Ascending aorta (tissue), 2 donors: ENCODE data around the gene SEPTIN7. TPM values are rescaled to one million over a fixed set of nuclear protein-coding genes. Genes with fewer than 3 reads are reported as not detected.

Experiments
- DNase-seq, 2 donors: peaks; one replicate each; pipeline ENCODE4 v3.0.0-alpha.2; 2019; ENCODE audit warnings: low spot score in 2 of 2
- H3K27ac ChIP-seq, 2 donors: fragments of 200-600 bp; sonication (generic); one replicate each; pipeline ENCODE4 v1.5.1; 2016 to 2017; ENCODE audit warnings: mild to moderate bottlenecking in 1 of 2
- H3K27me3 ChIP-seq: fragments of 200-600 bp; sonication (generic); one replicate; pipeline ENCODE4 v1.5.1; 2017
- H3K36me3 ChIP-seq, 2 donors: fragments of 200-600 bp; sonication (generic); one replicate each; pipeline ENCODE4 v1.5.1; 2016
- H3K4me1 ChIP-seq, 2 donors: fragments of 200-600 bp; sonication (generic); one replicate each; pipeline ENCODE4 v1.5.1; 2016 to 2017; ENCODE audit warnings: mild to moderate bottlenecking in 1 of 2
- H3K4me3 ChIP-seq, 2 donors: fragments of 200-600 bp; sonication (generic); one replicate each; pipeline ENCODE4 v1.5.1; 2016 to 2017; ENCODE audit warnings: mild to moderate bottlenecking in 1 of 2
- H3K9me3 ChIP-seq, 2 donors: fragments of 200-600 bp; sonication (generic); one replicate each; pipeline ENCODE4 v1.5.1; 2016
- CTCF ChIP-seq, 3 experiments: fragments of 200-600 bp in 2 of 3; fragments of 450-650 bp in 1 of 3; sonication (generic) in 2 of 3; IDR thresholded peaks; one replicate each; pipeline ENCODE4 v1.5.1; 2016 to 2019; ENCODE audit warnings: antibody characterized with exemption in 3 of 3, mild to moderate bottlenecking in 1 of 3, moderate library complexity in 1 of 3
- intact Hi-C: fragments of 100-400 bp; cut with DNase I; formaldehyde crosslinking; loops from one replicate; pipeline ENCODE4 v1.15.1; 2023
- total RNA-seq: library from RNA; depleted of rRNA; stranded (reverse); fragments of >200 nt; gene quantifications from one replicate; pipeline ENCODE4 v1.1.0, GENCODE V29; 2016

SEPTIN7 gene
- total RNA-seq, 1 donor from 2014 or later: 171 TPM

GRCh38 chr7:35817181-35817580, 16.3 kb downstream of the SEPTIN7 start:
- intact Hi-C loops: no loop called here

GRCh38 chr7:35817930-35818329, 17.1 kb downstream of the SEPTIN7 start:
- Histone ChIP-seq H3K27ac (no peak overlapping the region), H3K36me3 (no peaks in the 10 kb centered on the region), H3K27me3 (no peaks in the 10 kb centered on the region), H3K4me1 (peaks cover 0 to 3% of the 10 kb centered on the region in 2 donors), H3K4me3 (no peak overlapping the region), H3K9me3 (peaks cover 0 to 26% of the 10 kb centered on the region in 2 donors)
- TF ChIP-seq CTCF (IDR thresholded peaks at IDR 0.05): no peak
- DNase-seq: no peak
- intact Hi-C loops: no loop called here

More at GRCh38 chr7:35817181-35817580, 16.3 kb downstream of the SEPTIN7 start:
- Histone ChIP-seq H3K27me3 (no peaks in the 10 kb centered on the region), H3K36me3 (no peaks in the 10 kb centered on the region), H3K4me1 (peaks cover 0 to 7% of the 10 kb centered on the region in 2 donors), H3K27ac (no peak overlapping the region), H3K4me3 (no peak overlapping the region), H3K9me3 (peaks cover 0 to 26% of the 10 kb centered on the region in 2 donors)
- no peak for DNase-seq
- no peak for TF ChIP-seq CTCF (IDR thresholded peaks at IDR 0.05)

GRCh38 chr7:35818513-35818912, 17.7 kb downstream of the SEPTIN7 start:
- Histone ChIP-seq H3K27me3 (no peaks in the 10 kb centered on the region), H3K4me1 (no peaks in the 10 kb centered on the region), H3K36me3 (peaks cover 0 to 3% of the 10 kb centered on the region in 2 donors), H3K27ac (no peak overlapping the region), H3K4me3 (no peak overlapping the region), H3K9me3 (peaks cover 0 to 26% of the 10 kb centered on the region in 2 donors)
- no peak for TF ChIP-seq CTCF (IDR thresholded peaks at IDR 0.05)
- no peak for DNase-seq
- intact Hi-C loops: no loop called here

GRCh38 chr7:35819310-35819709, 18.5 kb downstream of the SEPTIN7 start:
- H3K9me3 ChIP-seq: peaks cover 0 to 26% of the 10 kb centered on the region in 2 donors
- H3K4me1 ChIP-seq: peaks cover 0 to 3% of the 10 kb centered on the region in 2 donors
- H3K36me3 ChIP-seq: peaks cover 0 to 3% of the 10 kb centered on the region in 2 donors
- no peak for DNase-seq
- no peaks in the 10 kb centered on the region for H3K27me3 ChIP-seq
- intact Hi-C loops: no loop called here
- no peak for TF ChIP-seq CTCF (IDR thresholded peaks at IDR 0.05)
- H3K4me3 ChIP-seq: no peak overlapping the region
- no peak overlapping the region for H3K27ac ChIP-seq

- peaks cover 0 to 3% of the 10 kb centered on the region in 2 donors for H3K36me3 ChIP-seq
- intact Hi-C loops: no loop called here
- no peaks in the 10 kb centered on the region for H3K27me3 ChIP-seq
- H3K4me1 ChIP-seq: peaks cover 2 to 4% of the 10 kb centered on the region in 2 donors
- H3K9me3 ChIP-seq: peaks cover 0 to 26% of the 10 kb centered on the region in 2 donors
- H3K27ac ChIP-seq: no peak overlapping the region
- no peak overlapping the region for H3K4me3 ChIP-seq
- no peak for DNase-seq
- TF ChIP-seq CTCF (IDR thresholded peaks at IDR 0.05): no peak
Measured at GRCh38 chr7:35819954-35820703, 19.3 kb downstream of the SEPTIN7 start.
